GM18517 (cell line): Measurements from ENCODE around the gene CRAMP1.
"Not testable (repeated sequence)": the region's sequence is repeated elsewhere in the genome, so short reads cannot be mapped to it uniquely, and the experiment has no call there.

Source experiments
- ATAC-seq: cut with Tn5 transposase; IDR thresholded peaks from one replicate; pipeline ENCODE4 v1.9.1; 2021; ENCODE audit warnings: mild to moderate bottlenecking, moderate library complexity; ENCODE audit not compliant: unreplicated experiment

The CRAMP1 gene

GRCh38 chr16:1708083-1708767 is 96.1 kb downstream of the CRAMP1 start:
- ATAC-seq, result no peak

- no peak for ATAC-seq
Measured at GRCh38 chr16:1708768-1709180, 96.6 kb downstream of the CRAMP1 start.

- ATAC-seq, result no peak
Measured at GRCh38 chr16:1709356-1709755, 97.2 kb downstream of the CRAMP1 start.

- ATAC-seq, result no peak
Measured at GRCh38 chr16:1710811-1711507, 98.8 kb downstream of the CRAMP1 start.

- ATAC-seq, result no peak
Measured at GRCh38 chr16:1712791-1713261, 100.7 kb downstream of the CRAMP1 start.

GRCh38 chr16:1713331-1713730 is 101.2 kb downstream of the CRAMP1 start:
- ATAC-seq, result no peak

GRCh38 chr16:1713933-1714332 is 101.8 kb downstream of the CRAMP1 start:
- peak; percentile 55 for ATAC-seq

- ATAC-seq, result no peak
Measured at GRCh38 chr16:1715220-1715619, 103.1 kb downstream of the CRAMP1 start.

- not testable (repeated sequence) for ATAC-seq
Measured at GRCh38 chr16:1718236-1718635, 106.1 kb downstream of the CRAMP1 start.

GRCh38 chr16:1719559-1720229 is 107.5 kb downstream of the CRAMP1 start:
- not testable (repeated sequence) for ATAC-seq

- ATAC-seq, result no peak
Measured at GRCh38 chr16:1721372-1721771, 109.2 kb downstream of the CRAMP1 start.

- ATAC-seq, result no peak
Measured at GRCh38 chr16:1723450-1724147, 111.4 kb downstream of the CRAMP1 start.

GRCh38 chr16:1724491-1724890 is 112.3 kb downstream of the CRAMP1 start:
- ATAC-seq, result no peak

GRCh38 chr16:1726661-1727502 is 114.7 kb downstream of the CRAMP1 start:
- no peak for ATAC-seq
